Measurements from ENCODE around the gene EPS15. TPM values are rescaled to one million over a fixed set of nuclear protein-coding genes. Genes with fewer than 3 reads are reported as not detected.

EPS15 gene
- total and polyA plus RNA-seq, 5 experiments from 2014 or later, result 29.5 to 53.8 (median 41.1) TPM

- Mint-ChIP-seq H3K4me1 (peaks cover 4 to 8% (median 8%) of the 10 kb centered on the region in 4 donors), H3K4me3 (peak overlapping the region in 4 of 10 donors; percentile 15 to 45 (median 41)), H3K27me3 (peaks cover 34 to 63% (median 39%) of the 10 kb centered on the region in 5 donors), H3K9me3 (no peaks in the 10 kb centered on the region), H3K36me3 (no peaks in the 10 kb centered on the region), H3K27ac (peak overlapping the region in 1 of 10 donors; percentile 13)
- no peak for ATAC-seq
- POLR2A ChIA-PET, result no interaction called here
- no peak for DNase-seq
Measured at GRCh38 chr1:51344276-51344601, 174.8 kb downstream of the EPS15 start.

GRCh38 chr1:51343624-51344023 lies 175.4 kb downstream of the EPS15 start:
- H3K36me3 Mint-ChIP-seq, result no peaks in the 10 kb centered on the region
- ATAC-seq (no peak), DNase-seq (no peak)
- H3K9me3 Mint-ChIP-seq, result no peaks in the 10 kb centered on the region
- no peak overlapping the region for H3K27ac Mint-ChIP-seq
- peaks cover 4 to 8% (median 8%) of the 10 kb centered on the region in 4 donors for H3K4me1 Mint-ChIP-seq
- H3K27me3 Mint-ChIP-seq, result peaks cover 34 to 69% (median 45%) of the 10 kb centered on the region in 5 donors
- H3K4me3 Mint-ChIP-seq, result peak overlapping the region in 4 of 10 donors; percentile 1 to 44 (median 12)
- POLR2A ChIA-PET, result no interaction called here

GRCh38 chr1:51342591-51343206 lies 176.4 kb downstream of the EPS15 start:
- ATAC-seq, result no peak
- Mint-ChIP-seq H3K27ac (peak overlapping the region in 1 of 10 donors; percentile 51), H3K4me1 (peaks cover 4 to 8% (median 8%) of the 10 kb centered on the region in 4 donors), H3K4me3 (no peak overlapping the region), H3K27me3 (peaks cover 36 to 78% (median 49%) of the 10 kb centered on the region in 5 donors), H3K36me3 (no peaks in the 10 kb centered on the region), H3K9me3 (no peaks in the 10 kb centered on the region)
- POLR2A ChIA-PET, result no interaction called here
- DNase-seq, result no peak

- Mint-ChIP-seq H3K36me3 (no peaks in the 10 kb centered on the region), H3K4me1 (peaks cover 4 to 8% (median 8%) of the 10 kb centered on the region in 4 donors), H3K27ac (no peak overlapping the region), H3K4me3 (no peak overlapping the region), H3K9me3 (no peaks in the 10 kb centered on the region), H3K27me3 (peaks cover 37 to 80% (median 51%) of the 10 kb centered on the region in 5 donors)
- POLR2A ChIA-PET, result no interaction called here
- DNase-seq (no peak), ATAC-seq (no peak)
Measured at GRCh38 chr1:51341876-51342496, 177.1 kb downstream of the EPS15 start.

- no peak for ATAC-seq
- Mint-ChIP-seq H3K4me3 (no peak overlapping the region), H3K27ac (no peak overlapping the region), H3K27me3 (peaks cover 27 to 66% (median 48%) of the 10 kb centered on the region in 5 donors), H3K9me3 (no peaks in the 10 kb centered on the region), H3K4me1 (peaks cover 4 to 8% (median 6%) of the 10 kb centered on the region in 4 donors), H3K36me3 (no peaks in the 10 kb centered on the region)
- POLR2A ChIA-PET, result no interaction called here
- no peak for DNase-seq
Measured at GRCh38 chr1:51340380-51340779, 178.7 kb downstream of the EPS15 start.

DNA sequence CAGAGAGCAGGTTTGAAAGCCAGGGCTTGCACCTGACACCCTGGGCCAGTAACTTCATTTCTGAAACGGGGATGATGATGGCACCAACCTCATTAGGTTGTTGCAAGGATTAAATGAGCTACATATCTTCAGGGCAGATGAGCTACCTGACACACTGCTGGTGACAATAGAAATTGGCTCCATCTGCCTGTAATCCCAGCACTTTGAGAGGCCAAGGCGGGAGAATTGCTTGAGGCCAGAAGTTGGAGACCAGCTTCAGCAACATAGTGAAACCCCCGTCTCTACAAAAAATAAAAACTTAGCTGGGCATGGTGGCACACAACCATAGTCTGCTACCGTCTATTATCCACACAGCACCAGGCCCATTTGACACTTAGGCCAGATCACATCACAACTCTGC lies 182.4 kb downstream of the EPS15 start:
- Mint-ChIP-seq H3K9me3 (no peaks in the 10 kb centered on the region), H3K27ac (no peak overlapping the region), H3K27me3 (peaks cover 9 to 41% (median 23%) of the 10 kb centered on the region in 5 donors), H3K36me3 (no peaks in the 10 kb centered on the region), H3K4me3 (no peak overlapping the region), H3K4me1 (no peaks in the 10 kb centered on the region)
- ATAC-seq (no peak), DNase-seq (no peak)
- POLR2A ChIA-PET, result no interaction called here

GRCh38 chr1:51336004-51336403 lies 183.1 kb downstream of the EPS15 start:
- H3K27me3 Mint-ChIP-seq, result peaks cover 12 to 44% (median 25%) of the 10 kb centered on the region in 5 donors
- no peak overlapping the region for H3K4me3 Mint-ChIP-seq
- DNase-seq (no peak), ATAC-seq (no peak)
- no peaks in the 10 kb centered on the region for H3K36me3 Mint-ChIP-seq
- H3K4me1 Mint-ChIP-seq, result peaks cover 3 to 4% (median 3%) of the 10 kb centered on the region in 4 donors
- no peak overlapping the region for H3K27ac Mint-ChIP-seq
- POLR2A ChIA-PET, result no interaction called here
- H3K9me3 Mint-ChIP-seq, result no peaks in the 10 kb centered on the region

- ATAC-seq (no peak), DNase-seq (no peak)
- Mint-ChIP-seq H3K4me3 (peak overlapping the region; percentile 66 to 94 (median 80)), H3K27me3 (peaks cover 20 to 36% (median 28%) of the 10 kb centered on the region in 5 donors), H3K9me3 (peaks cover 0 to 3% (median 0%) of the 10 kb centered on the region in 9 donors), H3K4me1 (peaks cover 3 to 10% (median 6%) of the 10 kb centered on the region in 4 donors), H3K36me3 (no peaks in the 10 kb centered on the region), H3K27ac (no peak overlapping the region)
- POLR2A ChIA-PET, result no interaction called here
Measured at GRCh38 chr1:51331206-51332100, 187.6 kb downstream of the EPS15 start.

DNA sequence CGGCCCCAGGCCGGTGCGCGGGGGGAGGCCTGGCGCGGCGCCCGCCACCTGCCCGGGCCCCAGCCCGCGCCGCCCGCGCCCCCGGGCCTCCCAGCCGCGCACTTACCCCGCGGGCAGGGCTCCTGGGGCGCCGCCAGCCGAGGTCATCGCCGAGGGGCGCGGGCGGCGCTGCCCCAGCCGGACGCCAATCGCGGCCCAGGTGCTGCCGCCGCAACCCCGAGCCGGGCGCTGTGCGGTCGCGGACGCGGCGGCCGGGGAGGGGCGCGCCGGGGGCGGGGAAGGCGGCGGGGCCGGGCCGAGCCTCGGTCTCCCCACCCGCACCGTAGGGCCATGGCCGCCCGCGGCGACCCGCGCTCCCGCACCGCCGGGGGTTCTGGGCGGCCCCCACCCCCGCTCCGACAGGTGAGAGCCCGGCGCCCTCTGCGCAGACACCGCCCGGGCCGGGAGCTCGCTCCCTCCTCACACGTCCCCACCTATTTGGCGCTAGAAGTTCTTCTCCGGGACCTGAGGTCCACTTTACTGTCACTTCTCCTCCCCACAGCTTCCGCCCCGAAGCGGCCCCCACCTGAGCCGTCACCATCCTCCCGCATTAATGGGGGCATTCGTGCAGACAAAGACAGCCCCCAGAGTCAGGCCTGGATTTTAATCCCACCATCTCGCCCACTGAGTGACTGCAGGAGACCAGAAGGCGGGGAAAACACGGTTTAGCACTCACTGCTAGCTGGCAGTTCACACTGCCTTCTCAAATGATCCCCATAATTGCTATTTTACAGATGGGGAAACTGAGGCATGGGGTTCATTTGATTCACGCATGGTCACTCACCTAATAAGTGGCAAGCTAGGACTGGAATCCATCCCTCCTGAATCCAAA lies 188.5 kb downstream of the EPS15 start, which contains the start of gene TTC39A:
TTC39A (minus strand) TSS at position 232 of the 871 bp plus-strand sequence; CDS start at position 147, 85 bp downstream.
- ATAC-seq (peak; percentile 35 to 36), DNase-seq (no peak)
- Mint-ChIP-seq H3K36me3 (no peaks in the 10 kb centered on the region), H3K4me1 (peaks cover 3 to 10% (median 6%) of the 10 kb centered on the region in 4 donors), H3K27me3 (peaks cover 20 to 45% (median 32%) of the 10 kb centered on the region in 5 donors), H3K27ac (peak within 1 kb of the TSS in 2 of 10 donors; percentile 13 to 75), H3K4me3 (peak within 1 kb of the TSS; percentile 66 to 94 (median 80)), H3K9me3 (peaks cover 0 to 3% (median 0%) of the 10 kb centered on the region in 9 donors)
- POLR2A ChIA-PET, result no interaction called here

- Mint-ChIP-seq H3K4me3 (peak overlapping the region; percentile 42 to 67 (median 55)), H3K27me3 (peaks cover 20 to 45% (median 32%) of the 10 kb centered on the region in 5 donors), H3K9me3 (peaks cover 0 to 3% (median 0%) of the 10 kb centered on the region in 9 donors), H3K27ac (peak overlapping the region in 1 of 10 donors; percentile 13), H3K4me1 (peaks cover 3 to 10% (median 6%) of the 10 kb centered on the region in 4 donors), H3K36me3 (no peaks in the 10 kb centered on the region)
- POLR2A ChIA-PET, result no interaction called here
- no peak for DNase-seq
- ATAC-seq, result no peak
Measured at GRCh38 chr1:51329443-51330325, 189.4 kb downstream of the EPS15 start.

DNA sequence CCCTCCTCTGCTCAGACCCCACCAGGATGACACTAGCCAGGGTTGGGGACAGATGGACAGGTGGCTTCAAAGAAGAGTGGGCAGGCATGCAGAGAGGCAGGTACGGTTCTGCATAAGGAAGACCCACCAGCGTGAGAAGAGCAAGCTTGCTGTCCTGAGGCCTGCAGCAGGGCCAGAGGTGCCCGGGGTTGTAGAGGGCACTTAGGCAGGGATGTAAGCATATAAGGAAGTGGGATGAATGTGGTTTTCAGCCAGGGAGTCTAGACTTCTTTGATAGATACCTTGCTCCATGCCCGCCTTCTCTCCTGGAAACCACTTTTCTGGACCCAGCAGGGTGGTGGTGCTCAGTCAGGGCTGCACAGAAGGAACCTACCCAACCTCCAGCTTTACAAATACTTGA lies 190.1 kb downstream of the EPS15 start:
- ATAC-seq (no peak), DNase-seq (no peak)
- POLR2A ChIA-PET, result no interaction called here
- no peaks in the 10 kb centered on the region for H3K36me3 Mint-ChIP-seq
- peak overlapping the region in 9 of 10 donors; percentile 22 to 71 (median 55) for H3K4me3 Mint-ChIP-seq
- peaks cover 20 to 45% (median 32%) of the 10 kb centered on the region in 5 donors for H3K27me3 Mint-ChIP-seq
- no peak overlapping the region for H3K27ac Mint-ChIP-seq
- peaks cover 0 to 3% (median 0%) of the 10 kb centered on the region in 9 donors for H3K9me3 Mint-ChIP-seq
- peaks cover 3 to 10% (median 6%) of the 10 kb centered on the region in 4 donors for H3K4me1 Mint-ChIP-seq
